NCI-H460 (cell line): Measurements from ENCODE around the gene CARD8. TPM values are rescaled to one million over a fixed set of nuclear protein-coding genes. Genes with fewer than 3 reads are reported as not detected.
"Not testable (repeated sequence)": the region's sequence is repeated elsewhere in the genome, so short reads cannot be mapped to it uniquely, and the experiment has no call there.

ENCODE experiments used
- DNase-seq: peaks from one replicate; pipeline ENCODE4 v3.0.0-alpha.2; 2016; ENCODE audit warnings: low read depth; ENCODE audit errors: extremely low read depth
- polyA plus RNA-seq: library from polyadenylated mRNA; depleted of rRNA; stranded (reverse); fragments of >200 nt; gene quantifications from 2 replicates; pipeline ENCODE4 v1.2.3, GENCODE V29; 2014; cell fraction: nucleus; rRNA removed
- total RNA-seq: library from RNA; depleted of rRNA; stranded (reverse); fragments of >200 nt; shearing (Covaris generic); gene quantifications from 2 replicates; pipeline ENCODE4 v1.2.3, GENCODE V29; 2014; rRNA removed

Gene CARD8, protein sequence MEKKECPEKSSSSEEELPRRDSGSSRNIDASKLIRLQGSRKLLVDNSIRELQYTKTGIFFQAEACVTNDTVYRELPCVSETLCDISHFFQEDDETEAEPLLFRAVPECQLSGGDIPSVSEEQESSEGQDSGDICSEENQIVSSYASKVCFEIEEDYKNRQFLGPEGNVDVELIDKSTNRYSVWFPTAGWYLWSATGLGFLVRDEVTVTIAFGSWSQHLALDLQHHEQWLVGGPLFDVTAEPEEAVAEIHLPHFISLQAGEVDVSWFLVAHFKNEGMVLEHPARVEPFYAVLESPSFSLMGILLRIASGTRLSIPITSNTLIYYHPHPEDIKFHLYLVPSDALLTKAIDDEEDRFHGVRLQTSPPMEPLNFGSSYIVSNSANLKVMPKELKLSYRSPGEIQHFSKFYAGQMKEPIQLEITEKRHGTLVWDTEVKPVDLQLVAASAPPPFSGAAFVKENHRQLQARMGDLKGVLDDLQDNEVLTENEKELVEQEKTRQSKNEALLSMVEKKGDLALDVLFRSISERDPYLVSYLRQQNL
- total RNA-seq, result 25.6 and 25.8 TPM in 2 replicates
- 28.9 and 52.9 TPM in 2 replicates for polyA plus RNA-seq

DNA sequence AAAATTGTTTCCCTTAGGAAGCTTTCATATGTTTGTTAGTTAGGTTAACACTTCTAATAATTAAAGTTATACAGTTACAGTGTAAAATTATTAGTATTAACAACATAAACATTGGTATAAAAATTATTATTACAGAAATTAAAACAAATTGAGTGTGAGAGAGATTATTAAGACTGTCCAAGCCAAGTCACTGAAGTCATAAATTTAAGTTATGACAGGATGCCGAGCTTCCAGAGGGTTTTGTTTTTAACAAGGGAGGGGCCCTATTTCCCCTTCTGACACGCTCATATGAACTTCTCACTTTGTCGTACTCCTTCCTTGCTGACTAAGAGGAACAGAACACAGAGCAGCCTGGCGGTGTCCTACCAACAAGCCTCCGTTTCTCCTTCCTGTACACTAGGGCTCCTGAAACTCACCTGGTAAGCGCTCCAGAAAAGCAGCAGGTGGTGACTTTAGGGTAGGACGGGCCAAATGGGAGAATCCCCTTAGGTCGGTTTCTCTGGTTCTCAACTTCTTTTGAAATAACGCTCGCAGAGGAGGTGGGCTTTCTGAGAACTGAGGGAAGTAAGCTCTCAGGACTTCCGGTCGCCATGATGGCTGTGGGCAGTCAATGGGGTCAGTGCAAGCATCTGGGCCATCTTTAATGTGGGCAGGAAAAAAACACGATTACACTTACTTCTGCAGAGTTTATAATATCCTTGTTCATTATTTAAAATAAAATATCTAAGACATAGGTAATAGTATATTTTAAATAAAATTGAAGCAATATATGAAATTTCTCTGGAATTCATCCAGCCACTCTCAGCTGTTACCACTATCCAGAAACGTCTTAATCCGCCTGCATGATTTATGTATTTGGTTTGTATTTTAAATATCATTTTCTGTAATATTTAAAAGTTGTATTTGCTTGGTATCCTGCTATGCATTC is at the start of gene CARD8:
TSS of gene CARD8 (minus strand) at position 537 of the 928 bp plus-strand sequence. CDS start 14,892 bp downstream, outside the sequence.
- DNase-seq, result peak; percentile 81

DNA sequence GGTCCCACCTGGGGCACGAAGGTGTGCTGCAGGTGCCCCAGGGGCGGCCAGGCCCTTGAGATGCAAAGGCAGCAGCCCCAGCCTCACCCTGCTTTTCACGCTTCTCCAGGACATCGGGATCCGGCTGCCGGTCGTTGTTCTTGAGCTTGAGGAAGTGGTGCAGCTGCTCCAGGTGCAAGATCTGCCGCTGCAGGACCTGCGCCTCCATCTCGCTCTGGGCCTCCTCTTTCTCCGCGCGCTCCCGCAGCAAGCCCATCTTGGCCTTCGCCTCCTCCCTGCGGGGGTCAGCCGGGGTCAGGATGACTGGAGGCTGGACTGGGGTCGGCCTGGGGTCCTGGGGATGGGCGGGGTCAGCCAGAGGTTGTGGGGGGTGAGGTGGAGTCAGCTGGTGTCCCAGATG is 48.2 kb upstream of the CARD8 start:
- no peak for DNase-seq

DNA sequence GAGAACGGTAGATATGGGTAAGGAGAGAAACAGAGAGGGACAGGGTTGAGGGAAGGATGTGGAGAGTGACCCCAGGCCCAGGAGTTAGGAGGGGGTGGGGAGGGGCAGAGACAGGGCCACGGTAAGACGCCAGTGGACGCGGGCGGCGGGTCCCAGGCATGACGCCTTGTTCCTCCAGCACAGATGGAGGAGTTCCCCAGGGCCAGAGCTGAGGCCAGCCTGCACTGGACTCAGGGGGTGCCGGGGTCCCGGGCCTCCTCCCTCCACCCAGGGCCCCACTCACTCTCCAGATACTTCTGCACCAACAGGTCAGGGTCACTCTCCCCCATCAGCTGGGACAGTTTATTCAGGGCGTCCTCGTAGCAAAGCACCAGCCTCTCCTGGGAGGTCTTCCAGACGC is 47.7 kb upstream of the CARD8 start:
- no peak for DNase-seq

DNA sequence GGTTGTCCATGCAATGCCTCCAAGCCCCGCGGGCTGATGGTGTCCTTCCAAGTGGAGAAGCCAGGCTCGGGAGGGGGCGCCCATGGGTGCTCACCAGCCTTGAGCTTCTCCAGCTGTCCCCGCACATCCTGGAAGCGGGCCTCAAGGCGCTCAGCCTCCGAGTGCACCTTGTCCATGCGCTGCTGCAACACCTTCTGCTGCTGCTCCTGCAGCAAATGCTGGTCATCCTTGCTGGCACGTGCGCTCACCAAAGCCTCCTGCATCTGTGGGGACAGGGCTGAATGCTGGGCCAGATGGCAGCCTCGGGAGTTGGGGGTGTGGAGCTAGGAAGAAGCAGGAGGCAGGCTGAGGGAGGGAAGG is 46.9 kb upstream of the CARD8 start:
- DNase-seq, result no peak

DNA sequence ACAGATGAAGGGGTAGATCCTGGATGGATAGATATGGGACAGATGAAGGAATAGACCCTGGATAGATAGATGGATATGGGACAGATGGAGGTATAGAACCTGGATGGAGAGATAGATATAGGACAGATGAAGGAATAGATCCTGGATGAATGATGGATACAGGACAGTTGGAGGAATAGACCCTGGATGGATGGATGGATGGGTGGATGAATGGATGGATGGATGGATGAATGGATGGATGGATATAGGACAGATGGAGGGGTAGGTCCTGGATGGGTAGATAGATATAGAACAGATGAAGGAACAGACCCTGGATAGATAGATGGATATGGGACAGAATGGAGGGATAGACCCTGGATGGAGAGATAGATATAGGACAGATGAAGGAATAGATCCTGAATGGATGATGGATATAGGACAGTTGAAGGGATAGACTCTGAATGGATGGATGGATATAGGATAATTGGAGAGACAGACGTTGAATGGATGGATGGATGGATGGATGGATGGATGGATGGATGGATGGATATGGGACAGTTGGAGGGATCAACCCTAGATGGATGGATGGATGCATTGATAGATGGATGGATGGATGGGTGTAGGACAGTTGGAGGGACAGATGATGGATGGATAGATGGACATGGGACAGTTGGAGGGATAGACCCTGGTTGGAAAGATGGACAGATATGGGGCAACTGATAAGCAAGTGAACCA is 46.3 kb upstream of the CARD8 start:
- DNase-seq, result no peak

DNA sequence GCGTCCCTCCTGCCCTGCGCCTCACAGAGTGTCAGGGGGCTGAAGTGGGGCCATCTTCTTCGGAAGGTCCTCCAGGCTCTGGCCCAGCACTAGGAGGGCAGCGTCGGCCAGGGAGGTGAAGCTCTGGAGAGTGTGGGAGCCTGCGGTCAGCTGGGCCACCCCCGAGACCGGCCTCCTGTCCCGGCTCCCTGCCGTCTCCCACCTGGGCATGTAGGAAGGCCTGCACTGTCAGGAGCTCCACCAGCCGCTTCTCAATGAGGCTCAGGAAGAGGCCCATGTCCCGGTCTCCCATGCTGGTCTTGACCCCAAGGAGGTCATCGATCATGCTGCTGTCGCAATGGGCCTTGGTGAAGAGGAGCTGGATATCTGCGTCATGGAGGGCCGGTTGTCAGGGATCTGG is 42.3 kb upstream of the CARD8 start:
- no peak for DNase-seq

DNA sequence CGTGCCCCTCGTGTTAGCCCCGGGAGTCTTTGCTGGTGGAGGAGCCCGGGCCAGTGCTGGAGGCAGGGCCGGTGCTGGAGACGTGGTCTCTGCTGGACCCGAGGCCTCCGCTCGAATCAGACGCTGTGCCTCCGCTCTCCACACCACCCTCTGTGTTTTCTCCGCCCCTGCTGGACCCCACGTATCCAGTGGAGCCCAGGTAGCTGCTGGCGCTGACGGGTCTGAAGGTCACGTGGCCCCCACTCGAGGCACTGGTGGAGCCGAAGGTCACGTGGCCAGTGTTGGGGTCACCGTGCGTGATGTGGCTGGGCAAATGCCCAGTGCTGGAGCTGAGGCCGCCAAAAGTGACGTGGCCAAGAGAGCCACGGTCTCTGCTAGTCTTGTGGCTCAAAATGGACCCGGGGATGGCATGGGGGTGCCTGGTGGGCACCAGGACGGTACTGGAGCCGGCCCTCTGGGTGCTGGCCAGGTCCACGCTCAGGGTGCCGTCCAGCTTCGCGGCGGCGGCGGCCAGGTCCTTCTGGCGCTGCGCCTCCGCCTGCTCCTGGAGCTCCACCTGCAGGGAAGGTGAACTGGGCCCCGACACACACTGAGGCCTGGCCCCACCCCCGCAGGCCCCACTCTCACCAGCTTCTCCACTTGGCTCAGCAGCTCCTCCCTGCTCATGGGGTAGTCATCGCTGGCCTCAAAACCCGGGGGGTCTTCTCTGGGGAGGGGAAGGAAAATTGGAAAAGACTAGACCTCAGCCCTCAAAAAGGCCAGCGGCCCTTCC is 41.4 kb upstream of the CARD8 start:
- no peak for DNase-seq

DNA sequence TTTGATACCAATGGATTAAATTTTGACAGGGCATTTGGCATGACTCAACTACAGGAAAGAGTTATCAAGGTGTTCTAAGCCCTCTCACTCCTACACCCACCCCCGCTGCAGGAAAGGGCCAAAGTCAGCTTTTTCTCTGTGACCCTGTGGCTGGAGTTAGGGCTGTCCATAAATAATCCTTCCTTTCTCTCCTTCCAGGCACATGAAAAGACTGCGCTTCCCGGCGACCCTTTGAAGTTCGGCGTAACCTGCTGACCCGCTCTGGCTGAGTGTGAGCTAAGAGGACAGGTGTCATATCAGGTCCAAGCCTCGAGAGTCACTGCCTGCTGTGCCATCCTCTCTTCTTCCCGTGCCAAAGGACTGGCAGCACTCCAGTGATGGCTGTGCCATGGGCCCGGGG is 39.7 kb upstream of the CARD8 start:
- DNase-seq, result no peak

DNA sequence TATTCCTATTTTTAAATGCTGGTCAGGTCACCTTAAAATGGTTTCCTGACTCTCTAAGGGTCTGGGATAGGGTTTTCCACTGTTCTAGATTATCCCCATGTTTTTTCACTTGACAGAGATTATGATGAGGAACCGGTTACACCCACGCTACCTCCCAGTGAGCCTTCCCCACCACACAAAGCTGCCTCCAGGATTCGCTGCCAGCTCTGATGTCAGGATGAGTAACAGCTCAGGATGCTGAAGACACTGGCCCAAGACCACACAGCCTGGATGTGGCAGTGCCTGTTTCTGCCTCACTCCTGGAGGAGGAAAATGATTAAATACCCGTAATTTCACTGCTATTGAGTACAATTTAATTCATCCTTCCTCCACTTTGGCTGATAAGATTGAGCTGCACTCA is 37.1 kb upstream of the CARD8 start:
- DNase-seq, result no peak

DNA sequence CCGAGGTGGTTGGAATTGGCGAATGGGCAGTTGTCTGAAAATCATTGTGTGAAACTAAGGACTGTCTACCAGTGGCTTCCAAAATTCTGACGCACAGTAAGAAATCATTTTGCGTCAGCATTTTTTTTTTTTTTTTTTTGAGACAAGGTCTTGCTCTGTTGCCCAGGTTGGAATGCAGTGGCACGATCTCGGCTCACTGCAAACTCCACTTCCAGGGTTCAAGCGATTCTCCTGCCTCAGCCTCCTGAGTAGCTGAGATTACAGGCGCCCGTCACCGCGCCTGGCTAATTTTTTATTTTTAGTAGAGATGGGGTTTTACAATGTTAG is 35.7 kb upstream of the CARD8 start:
- not testable (repeated sequence) for DNase-seq

DNA sequence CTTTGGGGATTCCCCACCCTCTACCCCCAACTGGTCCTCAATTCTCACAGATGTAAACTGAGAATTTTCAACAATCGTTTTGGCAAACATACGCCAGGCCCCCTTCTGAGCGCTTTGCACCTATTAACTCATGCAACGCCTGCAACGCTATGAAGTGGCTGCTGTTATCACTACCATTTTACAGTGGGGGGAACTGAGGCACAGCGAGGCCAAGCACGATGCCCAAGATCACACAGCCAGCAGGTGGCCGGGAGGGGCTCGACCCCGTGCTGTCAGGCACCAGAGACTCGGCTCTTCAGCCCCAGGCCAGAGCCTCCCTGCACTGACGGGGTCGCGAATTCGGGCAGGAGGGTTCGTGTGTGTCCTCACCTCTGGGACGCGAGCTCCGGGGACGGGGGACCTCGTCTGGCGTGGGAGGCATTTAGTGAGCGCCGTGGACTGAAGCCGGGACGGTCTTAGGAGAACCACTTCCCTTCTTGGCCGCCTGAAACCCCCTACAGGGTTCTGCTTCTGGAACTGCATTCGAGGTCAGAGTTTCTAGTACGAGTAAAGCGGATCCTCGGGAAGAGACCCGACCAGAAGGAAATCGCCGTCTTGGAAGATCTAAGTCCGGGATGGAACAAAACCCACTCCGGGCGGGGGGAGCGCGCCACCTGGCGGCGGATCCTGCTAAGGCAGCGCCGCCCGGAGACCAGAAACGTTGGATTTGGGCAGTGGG is 35.2 kb upstream of the CARD8 start:
- DNase-seq, result peak; percentile 51

DNA sequence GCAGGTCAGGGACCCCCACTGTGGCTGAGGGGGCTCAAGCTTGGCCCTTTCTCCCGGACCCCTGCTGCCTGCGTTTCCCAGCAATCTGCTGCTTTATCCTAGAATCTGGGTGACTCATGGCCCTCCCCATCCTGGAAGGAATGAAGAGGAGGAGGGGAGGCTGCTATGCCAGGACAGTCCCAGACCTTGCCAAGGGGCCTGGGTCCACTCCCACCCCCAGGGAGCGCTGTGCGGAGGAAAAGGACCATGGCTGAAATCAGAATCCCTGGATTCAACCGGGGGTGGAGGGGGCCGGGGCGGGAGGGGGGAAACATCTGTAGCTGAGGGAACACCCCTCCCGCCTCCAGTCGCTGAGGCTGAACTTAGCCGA is 34.7 kb upstream of the CARD8 start:
- peak; percentile 16 for DNase-seq

DNA sequence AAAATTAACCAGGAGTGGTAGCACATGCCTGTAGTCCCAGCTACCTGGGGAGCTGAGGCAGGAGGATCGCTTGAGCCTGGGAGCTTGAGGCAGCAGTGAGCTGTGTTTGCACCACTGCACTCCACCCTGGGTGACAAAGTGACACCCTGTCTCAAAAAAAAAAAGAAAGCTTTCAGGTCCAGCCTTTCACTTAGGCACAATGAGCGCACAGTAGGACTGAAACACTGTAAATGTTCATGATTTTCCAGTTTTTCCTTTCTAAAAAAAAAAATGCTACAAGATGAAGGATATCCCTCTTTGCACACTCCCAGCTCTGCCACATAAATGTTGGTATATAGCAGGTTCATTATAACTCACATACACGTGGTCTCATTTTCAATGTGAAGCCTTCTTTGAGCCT is 32.0 kb upstream of the CARD8 start:
- DNase-seq, result no peak

DNA sequence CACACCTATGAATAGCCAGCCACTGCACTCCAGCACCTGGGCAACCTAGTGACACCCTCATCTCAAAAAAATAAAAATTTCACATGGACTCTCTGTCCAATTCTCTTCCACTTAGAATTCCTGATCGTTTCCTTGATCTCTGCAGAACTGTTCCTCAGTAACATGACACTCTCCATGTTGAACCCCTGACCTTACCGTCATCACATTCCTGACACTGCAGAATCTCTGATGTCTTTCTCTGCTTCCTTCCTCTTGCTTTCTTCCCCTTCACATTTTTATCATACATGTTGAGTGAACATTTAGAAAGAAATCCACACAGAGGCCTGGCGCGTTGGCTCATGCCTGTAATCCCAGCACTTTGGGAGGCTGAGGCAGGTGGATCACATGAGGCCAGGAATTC is 29.2 kb upstream of the CARD8 start:
- DNase-seq, result no peak

DNA sequence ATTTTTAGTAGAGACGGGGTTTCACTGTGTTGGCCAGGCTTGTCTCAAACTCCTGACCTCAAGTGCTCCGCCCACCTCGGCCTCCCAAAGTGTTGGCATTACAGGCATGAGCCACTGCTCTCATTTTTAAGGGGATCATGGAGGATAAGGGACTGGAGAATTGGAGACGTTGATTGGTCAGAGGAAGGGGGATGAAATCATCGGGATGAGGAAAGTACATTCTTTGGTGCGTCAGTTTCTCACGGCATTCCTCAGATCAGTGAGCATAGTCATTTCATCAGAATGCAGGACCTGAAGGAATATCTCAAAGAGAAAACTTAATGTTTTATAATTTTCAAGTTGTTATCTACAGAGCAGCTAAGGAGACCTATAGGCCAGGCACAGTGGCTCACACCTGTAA is 28.2 kb upstream of the CARD8 start:
- DNase-seq, result no peak

DNA sequence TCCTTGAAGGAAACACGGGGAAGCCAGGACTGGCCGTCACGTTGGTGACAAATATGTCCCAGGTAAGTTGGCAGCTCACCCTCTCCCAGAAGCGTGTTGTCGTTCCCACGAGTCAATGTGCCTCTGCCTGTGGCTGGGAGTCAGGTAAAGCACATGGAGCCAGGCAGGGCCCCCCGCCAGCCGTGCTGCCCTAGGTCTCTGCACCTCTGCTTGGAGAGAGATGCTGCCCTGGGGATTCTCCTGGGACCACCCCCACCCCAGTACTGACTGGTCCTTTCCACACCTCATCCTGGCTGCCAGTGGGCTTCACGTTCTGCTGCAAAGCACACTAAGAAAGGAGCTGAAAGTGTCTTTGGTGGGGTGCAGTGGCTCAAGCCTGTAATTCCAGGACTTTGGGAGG is 24.0 kb upstream of the CARD8 start:
- DNase-seq, result no peak

DNA sequence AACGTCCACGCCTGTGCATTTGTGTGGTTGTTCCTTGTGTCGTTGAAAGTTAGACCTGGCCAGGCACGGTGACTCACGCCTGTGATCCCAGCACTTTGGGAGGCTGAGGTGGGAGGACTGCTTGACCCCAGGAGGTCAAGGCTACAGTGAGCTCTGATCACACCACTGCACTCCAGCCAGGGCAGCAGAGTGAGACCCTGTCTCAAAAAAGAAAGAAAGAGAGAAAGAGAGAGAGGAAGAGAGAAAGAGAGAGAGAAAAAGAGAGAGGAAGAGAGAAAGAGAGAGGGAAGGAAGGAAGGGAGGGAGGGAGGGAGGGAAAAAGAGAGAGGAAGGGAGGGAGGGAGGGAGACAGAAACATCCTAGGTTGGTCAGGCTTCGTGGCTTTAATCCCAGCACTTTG is 19.2 kb upstream of the CARD8 start:
- DNase-seq, result no peak

DNA sequence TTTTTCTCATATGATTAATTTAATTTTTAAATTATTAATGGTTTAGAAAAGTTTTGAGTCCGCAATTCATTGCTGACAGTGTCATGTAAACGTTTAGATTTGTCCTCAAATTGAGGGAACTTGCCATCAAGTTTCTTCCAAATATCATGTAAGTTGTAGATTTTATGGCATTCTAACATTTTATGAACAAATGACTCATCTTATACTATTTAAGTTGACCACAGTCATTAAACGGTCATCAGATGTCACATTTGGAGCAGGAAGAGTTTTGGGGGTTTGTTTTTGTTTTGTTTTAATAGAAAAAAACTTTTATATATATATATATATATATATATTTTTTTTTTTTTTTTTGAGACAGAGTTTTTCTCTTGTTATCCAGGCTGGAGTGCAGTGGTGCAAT is 18.5 kb upstream of the CARD8 start:
- no peak for DNase-seq

DNA sequence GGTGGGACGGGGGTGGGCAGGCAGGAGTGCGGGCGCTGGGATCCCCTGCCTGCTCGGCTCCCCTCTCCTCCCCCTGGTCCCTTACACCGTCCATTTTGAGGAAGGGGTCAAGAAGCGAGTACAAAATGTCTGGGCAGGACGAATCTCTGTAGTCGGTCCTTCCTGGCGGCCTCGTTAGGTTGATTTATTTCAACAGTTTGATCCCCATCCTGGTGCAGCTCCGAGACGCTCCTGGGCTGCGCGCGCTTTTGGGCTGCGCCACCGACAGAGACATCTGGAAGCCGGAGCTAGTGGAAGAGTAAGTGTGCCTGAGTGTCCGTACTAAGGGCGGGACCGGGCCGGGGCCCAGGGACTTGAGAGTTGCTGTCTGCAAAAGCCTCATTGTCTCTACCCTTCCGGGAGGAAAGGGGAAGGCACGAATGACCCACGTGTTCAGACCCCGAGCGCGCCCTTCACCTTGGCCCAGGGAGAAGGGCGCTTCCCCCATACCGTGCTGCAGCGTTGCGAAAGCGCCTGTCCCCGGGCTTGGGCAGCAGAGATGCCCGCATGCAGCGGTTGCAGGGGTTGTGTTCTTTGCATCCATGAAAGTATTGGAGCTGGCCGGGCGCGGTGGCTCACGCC is 15.9 kb upstream of the CARD8 start:
- DNase-seq, result peak; percentile 45
